Measurements from ENCODE around the gene S100A14. TPM values are rescaled to one million over a fixed set of nuclear protein-coding genes. Genes with fewer than 3 reads are reported as not detected.

Gene S100A14
- total and polyA plus RNA-seq, 12 donors, result 0.32 to 2.2 (median 0.88) TPM; not detected in 7

GRCh38 chr1:153627715-153628626, 11.8 kb upstream of the S100A14 start, which contains the start of gene S100A1:
TSS of gene S100A1 (plus strand) at chr1:153628434. CDS start at chr1:153630522, 2,088 bp downstream.
- Histone ChIP-seq H3K9me3 (replicated peaks in 1 of 3) (no peaks in the 10 kb centered on the region), H3K4me3 (peak within 1 kb of the TSS in 3 of 4 donors; percentile 30 to 52 (median 41)), H3K27me3 (no peaks in the 10 kb centered on the region), H3K36me3 (replicated peaks in 1 of 2) (no peaks in the 10 kb centered on the region), H3K27ac (peak within 1 kb of the TSS in 4 of 5 donors; percentile 39 to 91 (median 72)), H3K4me1 (replicated peaks in 1 of 2) (peaks cover 11 to 24% of the 10 kb centered on the region in 2 donors)
- intact Hi-C loops (cut with DNase I), result no loop called here
- WGBS, 4 donors, result 66 to 90% (median 70%) methylated on average over 6 to 10 of the region's 10 CpGs
- DNase-seq, result no peak
- TF ChIP-seq CTCF (IDR thresholded peaks at IDR 0.05) (no peak), POLR2A (IDR thresholded peaks at IDR 0.05) (no peak)

GRCh38 chr1:153626904-153627714, 11.0 kb upstream of the S100A14 start, which contains the start of gene S100A13:
TSS of gene S100A13 (minus strand) at chr1:153627505. CDS start at chr1:153626472, 1,033 bp downstream.
- Histone ChIP-seq H3K4me1 (replicated peaks in 1 of 2) (peaks cover 11 to 24% of the 10 kb centered on the region in 2 donors), H3K27ac (peak within 1 kb of the TSS in 4 of 5 donors; percentile 39 to 91 (median 72)), H3K36me3 (replicated peaks in 1 of 2) (no peaks in the 10 kb centered on the region), H3K9me3 (replicated peaks in 1 of 3) (no peaks in the 10 kb centered on the region), H3K27me3 (no peaks in the 10 kb centered on the region), H3K4me3 (peak within 1 kb of the TSS in 3 of 4 donors; percentile 30 to 52 (median 41))
- TF ChIP-seq POLR2A (IDR thresholded peaks at IDR 0.05) (peak in 1 of 2 donors; percentile 61), CTCF (IDR thresholded peaks at IDR 0.05) (peak; percentile 43 to 69 (median 54))
- intact Hi-C loops (cut with DNase I), result no loop called here
- DNase-seq, result peak; percentile 74 to 93 (median 86)
- 7 to 35% (median 18%) methylated on average over 9 to 28 of the region's 28 CpGs for WGBS, 4 donors

GRCh38 chr1:153626477-153626903, 10.4 kb upstream of the S100A14 start:
- no peaks in the 10 kb centered on the region for H3K36me3 ChIP-seq (replicated peaks in 1 of 2)
- peak overlapping the region in 3 of 5 donors; percentile 61 to 91 (median 82) for H3K27ac ChIP-seq
- no peak for DNase-seq
- H3K9me3 ChIP-seq (replicated peaks in 1 of 3), result no peaks in the 10 kb centered on the region
- 20 to 80% (median 66%) methylated on average over 1 to 3 of the region's 3 CpGs for WGBS, 4 donors
- H3K27me3 ChIP-seq, result no peaks in the 10 kb centered on the region
- no peak for TF ChIP-seq POLR2A (IDR thresholded peaks at IDR 0.05)
- no peak for TF ChIP-seq CTCF (IDR thresholded peaks at IDR 0.05)
- peaks cover 11 to 24% of the 10 kb centered on the region in 2 donors for H3K4me1 ChIP-seq (replicated peaks in 1 of 2)
- intact Hi-C loops (cut with DNase I), result no loop called here
- peak overlapping the region in 2 of 4 donors; percentile 30 to 41 for H3K4me3 ChIP-seq

Measured in adrenal gland (tissue), 12 donors.